Activated CD8-positive, alpha-beta memory T cell treated with anti-CD3 and anti-CD28 coated beads, Interleukin-2, amount 50 U/mL, for 1 hour (primary cell): Measurements from ENCODE around the gene NCCRP1.
"Not testable (repeated sequence)": the region's sequence is repeated elsewhere in the genome, so short reads cannot be mapped to it uniquely, and the experiment has no call there.

Source experiments
- DNase-seq: peaks from one replicate; pipeline ENCODE4 v3.0.0-alpha.2; 2020; ENCODE audit errors: extremely low read depth

Gene NCCRP1

GRCh38 chr19:39208175-39208795 is 11.5 kb downstream of the NCCRP1 start:
- DNase-seq = no peak

- no peak for DNase-seq
These were observed 12.4 kb downstream of the NCCRP1 start for GRCh38 chr19:39209196-39209595.

GRCh38 chr19:39211731-39212374 is 15.1 kb downstream of the NCCRP1 start:
- no peak for DNase-seq

DNA sequence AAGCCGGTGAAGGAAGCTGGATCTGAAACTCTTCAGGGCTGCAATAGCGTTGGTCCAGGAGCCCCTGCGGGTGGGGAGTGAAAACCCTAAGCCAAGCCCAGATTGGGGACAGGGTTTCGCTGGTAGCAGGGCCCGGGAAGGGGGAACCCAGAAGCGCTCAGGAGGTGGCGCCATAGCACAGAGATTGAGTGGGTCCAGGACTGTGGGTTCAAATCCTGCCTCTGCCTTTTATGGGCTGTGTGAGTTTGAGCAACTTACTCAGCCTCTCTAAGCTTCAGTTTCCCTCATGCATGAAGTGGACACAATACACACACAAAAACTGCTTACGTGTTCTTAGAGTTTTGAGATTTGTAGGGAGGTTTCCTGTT is 15.6 kb downstream of the NCCRP1 start:
- DNase-seq = no peak

DNA sequence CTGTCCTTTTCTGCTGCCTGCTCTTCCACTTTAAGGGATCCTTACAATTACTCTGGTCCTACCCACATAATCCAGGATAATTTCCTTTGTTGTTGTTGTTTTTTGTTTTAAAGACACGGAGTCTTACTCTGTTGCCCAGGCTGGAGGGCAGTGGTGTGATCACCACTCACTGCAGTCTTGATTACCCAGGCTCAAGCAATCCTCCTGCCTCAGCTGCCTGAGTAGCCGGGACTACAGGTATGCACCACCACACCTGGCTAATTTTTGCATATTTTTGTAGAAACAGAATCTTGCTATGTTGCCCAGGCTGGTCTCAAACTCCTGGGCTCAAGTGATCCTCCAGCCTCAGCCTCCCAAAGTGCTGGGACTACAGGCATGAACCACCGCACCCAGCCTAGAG is 18.6 kb downstream of the NCCRP1 start:
- not testable (repeated sequence) for DNase-seq

DNA sequence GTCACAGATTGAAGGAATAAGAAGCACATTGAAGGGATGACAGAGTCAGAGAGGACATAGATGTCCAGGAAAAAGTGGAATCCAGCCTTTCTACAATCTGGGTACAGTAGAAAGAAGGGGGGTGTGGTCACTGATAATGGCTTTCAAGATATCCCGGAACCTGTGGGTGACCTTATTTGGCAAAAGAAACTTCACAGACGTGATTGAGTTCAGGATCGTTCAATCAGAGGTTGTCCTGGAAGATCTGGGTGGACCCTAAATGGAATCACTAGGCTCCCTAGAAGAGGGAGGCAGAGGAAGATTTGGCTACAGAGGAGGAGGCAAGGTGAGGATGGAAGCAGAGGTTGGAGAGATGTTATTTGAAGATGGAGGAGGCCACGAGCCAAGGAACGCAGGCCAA is 20.3 kb downstream of the NCCRP1 start:
- no peak for DNase-seq

- DNase-seq = no peak
These were observed 21.7 kb downstream of the NCCRP1 start for GRCh38 chr19:39218230-39219007.

- DNase-seq = not testable (repeated sequence)
These were observed 22.3 kb downstream of the NCCRP1 start for GRCh38 chr19:39219108-39219507.

DNA sequence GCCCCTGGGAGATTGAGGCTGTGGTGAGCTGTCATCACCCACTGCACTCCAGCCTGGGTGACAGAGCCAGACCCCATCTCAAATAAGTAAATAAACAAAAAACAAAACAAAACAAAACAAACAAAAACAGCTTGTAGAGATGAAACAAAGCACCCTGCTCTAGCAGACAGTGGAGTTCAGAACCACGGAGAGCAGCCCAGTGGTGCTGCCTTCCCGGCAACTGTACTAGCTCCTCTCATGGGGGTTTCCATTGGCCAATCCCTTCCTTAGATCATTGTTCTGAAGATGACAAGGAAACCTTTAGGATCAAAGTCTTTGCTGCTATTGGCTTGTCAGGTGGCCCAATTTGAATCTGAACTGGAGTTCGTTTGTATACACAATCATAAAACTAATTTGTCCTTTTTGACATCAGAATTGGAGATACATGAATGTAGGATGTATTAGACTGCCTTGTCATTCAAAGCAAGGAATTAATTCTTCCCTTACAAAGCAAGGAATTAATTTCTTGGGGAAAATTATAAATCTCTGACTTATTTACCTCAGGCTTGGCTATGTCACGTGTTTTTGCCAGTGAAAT is 27.0 kb downstream of the NCCRP1 start:
- DNase-seq = no peak

DNA sequence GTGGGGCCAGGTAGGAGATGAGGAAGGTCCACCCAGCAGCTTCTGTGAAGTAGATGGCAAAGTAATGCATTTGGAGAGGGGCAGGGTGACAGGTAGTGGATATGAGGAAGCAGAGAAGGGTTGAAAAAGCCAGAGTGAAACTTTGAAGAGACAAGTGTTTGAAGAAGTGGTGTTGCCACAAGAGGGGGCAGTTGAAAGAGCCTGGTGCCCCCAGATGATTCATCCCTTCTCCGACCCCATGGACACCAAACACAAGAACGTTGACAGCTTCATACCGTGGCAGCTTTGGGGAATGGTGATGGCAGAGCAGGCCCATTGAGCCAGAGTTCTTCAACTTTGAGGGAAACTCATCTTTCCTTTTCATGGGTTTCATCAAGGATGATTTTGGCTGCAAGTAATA is 28.1 kb downstream of the NCCRP1 start:
- no peak for DNase-seq

DNA sequence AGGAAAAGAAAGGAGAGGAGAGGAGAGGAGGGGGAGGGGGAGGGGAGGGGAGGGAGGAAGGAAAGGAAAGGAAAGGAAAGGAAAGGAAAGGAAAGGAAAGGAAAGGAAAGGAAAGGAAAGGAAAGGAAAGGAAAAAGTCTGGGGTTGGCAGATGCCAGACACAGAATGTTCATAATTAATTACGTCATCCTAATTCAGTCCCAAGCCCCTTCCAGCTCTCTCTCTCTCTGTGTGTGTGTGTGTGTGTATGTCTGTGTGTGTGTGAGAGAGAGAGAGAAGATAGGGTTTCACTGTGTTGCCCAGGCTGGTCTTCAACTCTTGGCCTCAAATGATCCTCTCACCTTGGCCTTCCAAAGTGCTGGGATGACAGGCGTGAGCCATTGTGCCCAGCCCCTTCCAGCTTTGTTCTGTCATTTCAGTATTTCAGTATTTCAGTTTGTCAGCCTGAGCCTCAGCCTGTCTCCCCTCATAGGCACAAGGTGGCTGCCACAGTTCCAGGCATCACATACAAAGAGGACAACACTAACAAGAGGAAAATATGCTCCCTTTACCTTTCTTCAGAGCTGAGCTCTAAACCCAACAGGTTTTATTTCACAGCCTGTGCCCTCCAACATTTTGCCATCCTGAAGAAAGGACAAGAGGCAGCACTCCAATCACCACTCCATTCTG is 33.5 kb downstream of the NCCRP1 start:
- no peak for DNase-seq

- no peak for DNase-seq
These were observed 35.9 kb downstream of the NCCRP1 start for GRCh38 chr19:39232708-39233107.

GRCh38 chr19:39236527-39236926 is 39.8 kb downstream of the NCCRP1 start:
- DNase-seq = no peak

GRCh38 chr19:39237200-39238184 is 40.7 kb downstream of the NCCRP1 start:
- DNase-seq = no peak

- no peak for DNase-seq
These were observed 41.4 kb downstream of the NCCRP1 start for GRCh38 chr19:39238209-39238608.

- DNase-seq = no peak
These were observed 42.2 kb downstream of the NCCRP1 start for GRCh38 chr19:39238944-39239343.

GRCh38 chr19:39240421-39240820 is 43.7 kb downstream of the NCCRP1 start:
- no peak for DNase-seq

GRCh38 chr19:39243741-39244140 is 47.0 kb downstream of the NCCRP1 start:
- DNase-seq = not testable (repeated sequence)

GRCh38 chr19:39244410-39245100 is 47.8 kb downstream of the NCCRP1 start, which contains the start of gene IFNL3:
Gene IFNL3, minus strand, starts transcription at chr19:39245006. Its CDS starts 39 bp downstream, at chr19:39244967.
- not testable (repeated sequence) for DNase-seq

GRCh38 chr19:39245166-39245565 is 48.4 kb downstream of the NCCRP1 start:
- not testable (repeated sequence) for DNase-seq
